ENCODE measurements around the gene SOX10.

DNA sequence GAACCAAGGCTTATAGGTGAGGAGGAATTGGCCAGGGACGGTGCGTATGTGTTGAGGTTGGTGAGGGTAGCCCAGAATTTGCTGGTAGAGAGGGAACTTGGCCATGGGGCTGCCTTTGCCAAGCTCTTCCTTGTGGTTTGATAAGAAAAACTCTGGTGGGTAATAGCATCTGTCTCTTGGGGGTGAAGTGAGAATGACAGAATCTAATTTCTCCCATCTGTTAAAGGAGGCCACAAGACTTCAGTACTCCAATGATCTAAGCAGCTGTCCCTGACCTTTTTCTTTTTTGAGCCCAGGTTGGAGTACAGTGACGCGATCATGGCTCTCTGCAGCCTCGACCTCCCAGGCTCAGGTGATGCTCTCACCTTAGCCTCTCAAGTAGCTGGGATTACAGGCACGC lies 36.9 kb upstream of the SOX10 start:
- no peak for TF ChIP-seq BHLHE40 (IDR thresholded peaks at IDR 0.05; ENCODE audit: borderline replicate concordance)
- TF ChIP-seq ZNF384 (IDR thresholded peaks at IDR 0.05), result no peak
- TF ChIP-seq FOXM1 (IDR thresholded peaks at IDR 0.05; ENCODE audit: borderline replicate concordance), result no peak
- no peak for TF ChIP-seq LEF1 (IDR thresholded peaks at IDR 0.05; ENCODE audit: borderline replicate concordance)
- TF ChIP-seq L3MBTL2 (conservative IDR thresholded peaks at IDR 0.05), result no peak
- TF ChIP-seq SP1 (IDR thresholded peaks at IDR 0.05), result no peak
- no peak for TF ChIP-seq FOXA1 (IDR thresholded peaks at IDR 0.05)
- TF ChIP-seq ELF4 (IDR thresholded peaks at IDR 0.05), result no peak
- no peak for TF ChIP-seq CTBP1 (IDR thresholded peaks at IDR 0.05; ENCODE audit: borderline replicate concordance)

All from HEK293T (cell line).